ENCODE data around the gene GJD3.

DNA sequence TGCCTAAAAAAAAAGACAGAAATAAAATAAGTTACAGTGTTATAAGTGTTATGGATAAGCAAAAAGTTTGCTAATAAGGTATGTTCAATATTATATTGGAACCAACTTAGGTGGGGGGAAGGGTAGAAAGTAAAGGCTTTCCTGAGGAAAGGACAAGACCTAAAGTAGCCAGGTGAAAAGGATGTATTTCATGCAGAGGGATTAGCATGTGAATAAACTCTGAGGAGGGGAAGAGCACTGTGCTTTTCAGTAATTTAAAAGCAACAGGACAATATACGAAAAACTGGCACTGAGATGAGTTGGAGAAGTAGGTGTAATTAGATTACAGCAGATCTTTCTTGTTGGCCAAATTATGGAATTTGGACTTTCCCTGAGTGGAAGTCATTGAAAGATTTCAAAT, 45.5 kb upstream of the GJD3 start:
- TF ChIP-seq CTCF (IDR thresholded peaks at IDR 0.05): no peak
- no peak for TF ChIP-seq EZH2 (IDR thresholded peaks at IDR 0.05)

Measured in neural progenitor cell (in vitro differentiated cells).